ENCODE data around the gene UNC119. TPM values are rescaled to one million over a fixed set of nuclear protein-coding genes. Genes with fewer than 3 reads are reported as not detected.

UNC119 gene
- total RNA-seq, 1 experiment from 2014 or later, result 43.2 TPM

GRCh38 chr17:28497931-28498330 lies 54.5 kb downstream of the UNC119 start:
- Histone ChIP-seq H4K20me1 (ENCODE audit: insufficient read depth) (no peaks in the 10 kb centered on the region), H3K4me2 (ENCODE audit: low read length) (no peak overlapping the region), H3K4me3 (replicated peaks in 1 of 2; ENCODE audit: low read depth in 1 of 2, low read length in 2 of 2) (no peak overlapping the region), H2AFZ (ENCODE audit: low read depth, low read length, poor library complexity, severe bottlenecking) (no peak overlapping the region), H3K4me1 (ENCODE audit: control insufficient read depth in 1 of 2, insufficient read depth in 2 of 2, low read length in 2 of 2) (no peaks in the 10 kb centered on the region; a peak in 1 of 4 replicates), H3K79me2 (ENCODE audit: insufficient read depth, low read length) (no peaks in the 10 kb centered on the region), H3K9me3 (ENCODE audit: control insufficient read depth in 1 of 2, insufficient read depth in 1 of 2, low read depth in 1 of 2, low read length in 2 of 2) (no peaks in the 10 kb centered on the region), H3K36me3 (ENCODE audit: control insufficient read depth in 1 of 2, insufficient read depth in 2 of 2, low read length in 2 of 2) (no peaks in the 10 kb centered on the region), H3K9me2 (ENCODE audit: insufficient read depth) (no peaks in the 10 kb centered on the region), H3K27ac (ENCODE audit: low read depth, low read length) (no peak overlapping the region), H3K9ac (ENCODE audit: low read length) (no peak overlapping the region), H3K27me3 (ENCODE audit: insufficient read depth, low read length) (no peaks in the 10 kb centered on the region)
- RAD21 ChIA-PET (ENCODE audit: low non-redundant PET in 1 of 2, low total read pairs in 2 of 2, uncharacterized antibody in 2 of 2, unreplicated experiment in 2 of 2), result no interaction called here
- POLR2A ChIA-PET, result no interaction called here
- CTCF ChIA-PET, result no interaction called here
- BruUV-seq (replicated peaks), result no TSS peak
- DNase-seq (ENCODE audit: low read depth, low spot score), result no peak
- no peak for ATAC-seq
- no peak for TF ChIP-seq REST (IDR thresholded peaks at IDR 0.05; ENCODE audit: low read depth)
- no peak for TF ChIP-seq ELF1 (IDR thresholded peaks at IDR 0.05; ENCODE audit: borderline replicate concordance, low read depth)
- no peak for TF ChIP-seq POLR2A (IDR thresholded peaks at IDR 0.05; ENCODE audit: borderline replicate concordance, extremely low read depth, insufficient read depth, insufficient read length)
- TF ChIP-seq POLR2AphosphoS5 (IDR thresholded peaks at IDR 0.05; ENCODE audit: low read depth, low read length), result no peak
- intact Hi-C loops (cut with micrococcal nuclease), result loop anchor here (10.0 kb wide), 1 partner anchor 177 kb away; no protein-coding TSS in a partner anchor

Other genes starting within 250 kb of the UNC119 start
- gene TMEM97, start 233.4 kb downstream of the UNC119 start, total RNA-seq (2021; ENCODE audit: unreplicated experiment), result 55.6 TPM
- gene IFT20, start 217.2 kb downstream of the UNC119 start, total RNA-seq (2021; ENCODE audit: unreplicated experiment), result 21.7 TPM
- 33.4 TPM for gene TNFAIP1, start 216.9 kb downstream of the UNC119 start, total RNA-seq (2021; ENCODE audit: unreplicated experiment)
- gene POLDIP2, start 195.1 kb downstream of the UNC119 start, total RNA-seq (2021; ENCODE audit: unreplicated experiment), result 78.0 TPM
- gene SEBOX, start 187.4 kb downstream of the UNC119 start, total RNA-seq (2021; ENCODE audit: unreplicated experiment), result not detected
- gene VTN, start 182.3 kb downstream of the UNC119 start, total RNA-seq (2021; ENCODE audit: unreplicated experiment), result 1.5 TPM
- gene SARM1, start 180.9 kb downstream of the UNC119 start, total RNA-seq (2021; ENCODE audit: unreplicated experiment), result 1.3 TPM
- gene SLC46A1, start 146.4 kb downstream of the UNC119 start, total RNA-seq (2021; ENCODE audit: unreplicated experiment), result 17.8 TPM
- gene SLC13A2, start 79.0 kb downstream of the UNC119 start, total RNA-seq (2021; ENCODE audit: unreplicated experiment), result not detected
- not detected for gene FOXN1, start 46.3 kb downstream of the UNC119 start, total RNA-seq (2021; ENCODE audit: unreplicated experiment)
- 45.8 TPM for gene PIGS, start 18.9 kb upstream of the UNC119 start, total RNA-seq (2021; ENCODE audit: unreplicated experiment)
- gene ALDOC, start 24.3 kb upstream of the UNC119 start, total RNA-seq (2021; ENCODE audit: unreplicated experiment), result 82.8 TPM
- gene SPAG5, start 46.4 kb upstream of the UNC119 start, total RNA-seq (2021; ENCODE audit: unreplicated experiment), result 94.9 TPM
- 18.9 TPM for gene RSKR, start 61.6 kb upstream of the UNC119 start, total RNA-seq (2021; ENCODE audit: unreplicated experiment)
- 140 TPM for gene BLTP2, start 92.5 kb upstream of the UNC119 start, total RNA-seq (2021; ENCODE audit: unreplicated experiment)
- gene SDF2, start 109.3 kb upstream of the UNC119 start, total RNA-seq (2021; ENCODE audit: unreplicated experiment), result 41.3 TPM
- gene SUPT6H, start 109.6 kb upstream of the UNC119 start, total RNA-seq (2021; ENCODE audit: unreplicated experiment), result 62.1 TPM
- 0.96 TPM for gene PROCA1, start 159.3 kb upstream of the UNC119 start, total RNA-seq (2021; ENCODE audit: unreplicated experiment)
- 0.59 TPM for gene RAB34, start 165.2 kb upstream of the UNC119 start, total RNA-seq (2021; ENCODE audit: unreplicated experiment)
- 2,087 TPM for gene RPL23A, start 167.4 kb upstream of the UNC119 start, total RNA-seq (2021; ENCODE audit: unreplicated experiment)
- 28.3 TPM for gene TLCD1, start 173.6 kb upstream of the UNC119 start, total RNA-seq (2021; ENCODE audit: unreplicated experiment)
- 7.0 TPM for gene NEK8, start 176.2 kb upstream of the UNC119 start, total RNA-seq (2021; ENCODE audit: unreplicated experiment)
- 127 TPM for gene TRAF4, start 191.4 kb upstream of the UNC119 start, total RNA-seq (2021; ENCODE audit: unreplicated experiment)

Measured in HCT116 (cell line).